HG02588 (cell line): ENCODE measurements around the gene KAZN.

ENCODE experiments used
- ATAC-seq: cut with Tn5 transposase; IDR thresholded peaks from one replicate; pipeline ENCODE4 v1.9.1; 2021; ENCODE audit warnings: mild to moderate bottlenecking, moderate library complexity; ENCODE audit not compliant: unreplicated experiment

Gene KAZN

GRCh38 chr1:14639291-14640050 is 41.0 kb downstream of the KAZN start:
- no peak for ATAC-seq

DNA sequence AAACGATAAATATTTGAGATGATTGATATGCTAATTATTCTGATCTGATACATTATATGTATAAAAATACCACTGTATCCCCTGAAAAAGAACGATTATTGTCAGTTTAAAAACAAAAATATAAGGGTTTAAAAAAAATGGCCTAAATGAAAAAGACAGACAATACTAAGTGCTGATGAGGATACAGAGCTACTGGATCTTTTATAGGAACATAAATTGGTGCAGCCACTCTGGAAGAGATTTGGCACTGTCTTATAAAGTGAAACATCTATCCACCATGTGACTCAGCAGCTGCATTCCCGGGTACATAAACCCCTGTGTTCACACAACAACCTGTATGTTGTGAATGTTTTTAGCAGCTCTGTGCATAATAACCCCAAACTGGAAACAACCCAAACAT is 44.2 kb downstream of the KAZN start:
- ATAC-seq, result no peak

GRCh38 chr1:14646973-14647372 is 48.5 kb downstream of the KAZN start:
- ATAC-seq, result no peak

- no peak for ATAC-seq
These were observed 49.3 kb downstream of the KAZN start for GRCh38 chr1:14647777-14648176.

GRCh38 chr1:14648391-14648790 is 49.9 kb downstream of the KAZN start:
- no peak for ATAC-seq

DNA sequence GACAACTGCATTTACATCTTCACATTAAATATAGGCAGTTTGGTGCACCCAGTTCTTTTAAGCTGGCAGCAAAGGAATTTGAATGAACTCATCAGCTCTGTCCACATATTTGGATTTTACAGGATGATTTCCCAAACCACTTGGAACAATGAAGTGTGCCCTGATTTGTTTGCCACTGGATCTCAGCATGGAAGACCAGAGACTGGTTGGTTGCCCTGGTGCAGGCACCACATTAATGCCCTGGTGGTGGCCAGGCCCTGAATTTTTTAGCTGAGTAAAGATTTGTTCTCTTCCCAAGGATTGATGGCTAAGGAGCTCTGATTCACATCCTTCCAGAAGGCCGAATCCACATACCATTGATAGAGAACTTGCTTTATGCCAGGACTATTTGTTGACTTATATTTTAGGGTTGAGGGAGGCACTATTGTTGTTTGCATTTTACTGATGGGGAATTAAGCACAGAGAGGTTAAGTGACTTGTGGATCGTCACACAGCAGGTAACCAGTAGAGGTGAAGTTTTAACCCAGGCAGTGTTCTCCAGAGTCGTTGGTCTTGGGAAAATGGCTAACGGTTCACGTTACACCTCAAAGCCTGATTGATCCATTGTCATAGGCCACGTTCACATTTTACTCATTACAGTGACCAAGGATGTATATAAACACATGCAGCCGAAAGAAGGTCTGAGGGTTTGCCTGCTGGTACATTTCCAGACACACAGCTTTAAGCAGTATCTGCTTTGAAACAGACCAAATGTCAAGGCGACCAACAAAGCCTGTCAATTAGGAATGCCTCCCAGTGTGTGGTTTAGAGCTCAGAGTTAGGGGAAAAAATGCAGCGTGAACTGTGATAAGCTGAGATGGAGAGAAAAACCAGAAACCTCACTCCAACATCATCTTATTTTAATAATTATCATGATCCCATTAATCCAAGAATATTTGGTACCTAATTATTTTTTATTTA is 50.7 kb downstream of the KAZN start:
- ATAC-seq, result no peak

GRCh38 chr1:14649976-14650375 is 51.5 kb downstream of the KAZN start:
- ATAC-seq, result no peak

- no peak for ATAC-seq
These were observed 52.5 kb downstream of the KAZN start for GRCh38 chr1:14650951-14651350.

- ATAC-seq, result no peak
These were observed 54.4 kb downstream of the KAZN start for GRCh38 chr1:14652840-14653239.

DNA sequence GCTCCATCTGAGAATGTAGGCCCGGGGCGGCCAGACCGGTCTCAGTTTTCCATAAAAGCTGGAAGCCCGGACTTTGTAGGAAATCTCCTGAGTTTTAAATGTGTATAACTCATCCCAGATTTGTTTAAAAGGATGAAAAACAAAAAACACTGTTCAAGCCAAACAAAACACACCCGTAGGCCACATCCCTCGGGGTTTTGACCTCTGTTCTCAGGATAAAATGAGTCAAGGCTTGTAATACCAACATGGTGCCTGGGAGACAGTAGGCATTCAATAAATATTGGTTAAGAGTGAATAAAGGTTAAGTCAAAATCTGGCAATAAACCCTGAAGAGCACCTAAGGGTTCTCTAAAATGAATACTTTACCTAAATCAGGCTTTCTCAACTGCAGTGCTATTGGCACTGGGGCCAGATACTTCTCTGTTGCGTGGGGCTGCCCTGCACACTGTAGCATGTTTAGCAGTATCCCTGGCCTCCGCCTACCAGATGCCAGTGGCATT is 55.0 kb downstream of the KAZN start:
- ATAC-seq, result no peak

DNA sequence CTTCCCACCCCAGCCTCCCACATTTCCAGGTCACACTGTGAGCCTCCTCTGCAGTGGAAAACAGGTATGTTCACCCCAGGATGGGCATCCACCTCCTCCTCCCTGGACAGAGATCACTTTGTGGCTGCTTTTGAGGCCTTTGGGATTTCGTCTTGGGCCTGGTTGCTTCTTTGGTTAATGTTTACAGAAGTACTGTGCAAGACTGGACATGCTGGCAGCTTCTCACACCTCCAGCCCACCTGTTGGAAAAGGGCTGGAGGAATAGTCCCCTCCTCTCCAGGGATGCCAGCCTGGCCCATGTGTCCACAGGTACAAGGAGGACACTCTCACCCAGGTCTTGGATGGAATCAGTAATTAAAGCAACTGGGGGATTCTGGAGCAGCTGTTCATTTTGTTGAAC is 56.1 kb downstream of the KAZN start:
- no peak for ATAC-seq

DNA sequence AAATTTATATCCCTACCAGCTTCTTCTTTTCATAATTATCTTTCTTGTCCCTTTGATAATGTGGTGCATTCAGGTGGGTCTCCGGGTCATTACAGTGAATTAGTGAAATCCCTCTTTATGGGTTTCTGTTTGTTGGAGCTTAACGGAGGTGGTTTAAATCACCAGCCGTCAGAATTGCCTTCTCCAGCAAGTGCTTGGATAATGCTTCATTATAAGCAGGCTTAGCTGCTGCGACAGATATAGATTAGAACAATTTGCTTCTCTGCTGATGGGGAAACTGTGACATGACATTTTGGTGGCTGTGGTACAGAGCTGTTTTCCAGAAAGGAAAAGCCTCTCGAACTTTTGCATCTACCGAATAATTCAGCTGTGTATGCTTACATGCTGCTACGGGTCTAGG is 56.9 kb downstream of the KAZN start:
- no peak for ATAC-seq

- no peak for ATAC-seq
These were observed 58.0 kb downstream of the KAZN start for GRCh38 chr1:14656384-14656937.

- no peak for ATAC-seq
These were observed 60.2 kb downstream of the KAZN start for GRCh38 chr1:14658642-14659041.

- no peak for ATAC-seq
These were observed 61.4 kb downstream of the KAZN start for GRCh38 chr1:14659913-14660312.

GRCh38 chr1:14660801-14661200 is 62.3 kb downstream of the KAZN start:
- no peak for ATAC-seq

DNA sequence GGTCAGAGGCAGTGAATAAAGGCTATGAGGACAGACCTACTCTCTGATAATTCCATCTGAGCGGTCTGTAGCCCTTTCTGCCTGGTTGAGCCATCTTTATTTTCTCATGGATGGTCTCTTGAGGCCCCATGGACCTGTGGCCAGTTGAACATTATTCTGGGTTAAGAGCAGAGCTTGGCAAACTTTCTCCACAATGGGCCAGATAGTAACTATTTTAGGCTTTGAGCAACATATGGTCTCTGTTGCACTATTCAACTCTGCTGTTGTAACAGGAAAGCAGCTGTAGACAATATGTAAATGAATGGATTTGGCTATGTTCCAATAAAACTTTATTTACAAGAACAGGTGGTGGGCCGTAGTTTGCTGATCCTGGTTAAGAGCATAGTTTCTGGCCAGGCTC is 62.7 kb downstream of the KAZN start:
- ATAC-seq, result no peak

DNA sequence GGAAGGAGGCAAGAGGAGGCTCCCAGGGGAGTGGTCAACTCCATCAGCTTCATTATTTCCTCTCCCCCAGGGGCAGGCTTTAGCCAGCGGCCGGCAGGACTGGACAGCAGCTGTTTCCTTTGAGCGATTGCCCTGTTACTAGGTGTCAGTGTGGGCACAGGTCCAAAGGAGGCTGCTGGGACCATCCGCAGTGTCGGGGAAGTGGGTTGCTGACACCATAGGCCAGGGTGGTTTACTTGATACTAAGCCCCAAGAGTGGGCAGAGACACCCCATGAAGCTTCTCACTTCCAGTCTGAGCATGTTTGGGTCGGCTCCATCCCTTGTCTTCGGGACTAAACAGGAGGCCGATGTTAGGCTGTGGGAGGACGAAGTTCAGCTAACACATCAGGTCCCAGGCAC is 63.6 kb downstream of the KAZN start:
- no peak for ATAC-seq

- ATAC-seq, result no peak
These were observed 65.3 kb downstream of the KAZN start for GRCh38 chr1:14663773-14664172.

DNA sequence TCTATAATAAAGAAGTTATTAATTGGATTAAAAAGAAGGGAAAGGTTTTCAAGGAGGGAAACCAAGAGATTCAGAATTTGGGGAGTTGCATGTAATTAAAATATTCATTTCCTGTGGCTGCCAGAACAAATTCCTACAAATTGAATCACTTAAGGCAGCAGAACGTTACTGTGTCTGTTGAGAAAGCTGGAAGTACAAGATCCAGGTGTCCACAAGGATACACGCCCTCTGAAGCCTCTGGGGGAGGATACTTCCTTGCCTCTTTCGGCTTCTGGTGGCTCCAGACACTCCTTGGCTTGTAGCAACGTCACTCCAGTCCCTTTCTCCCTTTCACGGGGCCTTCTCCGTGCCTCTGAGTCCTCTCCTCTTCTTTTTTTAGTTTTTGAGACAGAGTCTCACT is 67.9 kb downstream of the KAZN start:
- no peak for ATAC-seq

- ATAC-seq, result no peak
These were observed 68.6 kb downstream of the KAZN start for GRCh38 chr1:14666962-14667650.
